NB4 (cell line): Measurements from ENCODE around the gene MLLT3.

Experiments
- MYC ChIP-seq: IDR thresholded peaks from 2 replicates; pipeline ENCODE4 v1.6.1; 2011; ENCODE audit warnings: low read depth, low read length
- POLR2A ChIP-seq: IDR thresholded peaks from 2 replicates; pipeline ENCODE4 v1.6.1; 2011; ENCODE audit warnings: mild to moderate bottlenecking; ENCODE audit not compliant: insufficient read length; ENCODE audit errors: extremely low read depth

DNA sequence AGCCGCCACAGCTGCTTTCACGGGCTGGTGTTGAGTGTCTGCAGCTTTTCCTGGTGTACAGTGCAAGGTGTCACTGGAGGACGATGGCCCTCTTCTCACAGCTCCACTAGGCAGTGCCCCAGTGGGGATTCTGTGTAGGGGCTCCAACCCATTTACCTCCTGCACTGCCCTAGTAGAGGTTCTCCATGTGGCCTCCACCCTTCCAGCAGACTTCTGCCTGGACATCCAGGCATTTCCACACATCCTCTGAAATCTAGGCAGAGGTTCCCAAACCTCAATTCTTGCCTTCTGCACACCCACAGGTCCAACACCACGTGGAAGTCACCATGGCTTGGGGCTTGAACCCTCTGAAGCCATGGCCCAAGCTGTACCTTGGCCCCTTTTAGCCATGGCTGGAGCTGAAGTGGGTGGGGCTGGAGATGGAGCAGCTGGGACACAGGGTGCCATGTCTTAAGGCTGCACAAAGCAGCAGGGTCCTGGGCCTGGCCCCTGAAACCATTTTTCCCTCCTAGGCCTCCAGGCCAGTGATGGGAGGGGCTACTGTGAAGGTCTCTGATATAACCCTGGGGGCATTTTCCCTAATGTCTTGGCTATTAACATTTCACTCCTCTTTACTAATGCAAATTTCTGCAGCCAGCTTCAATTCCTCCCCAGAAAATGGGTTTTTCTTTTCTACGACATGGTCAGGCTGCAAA lies 82.0 kb downstream of the MLLT3 start:
- TF ChIP-seq MYC (no peak), POLR2A (no peak)
